ENCODE measurements around the gene ZGPAT. TPM values are rescaled to one million over a fixed set of nuclear protein-coding genes. Genes with fewer than 3 reads are reported as not detected.

The ZGPAT gene
- total and polyA plus RNA-seq, 2 of the 13 experiments (the other 11 are each of a cell fraction or from before 2014, with no cell fraction given), result 23.0 to 41.9 TPM

- TF ChIP-seq ZNF318 (CRISPR knock-in tag; IDR thresholded peaks at IDR 0.05) (no peak), MTERF4 (CRISPR knock-in tag; IDR thresholded peaks at IDR 0.05) (no peak), SALL1 (CRISPR knock-in tag; IDR thresholded peaks at IDR 0.05) (no peak), GMEB1 (CRISPR knock-in tag; IDR thresholded peaks at IDR 0.05; ENCODE audit: borderline replicate concordance) (no peak), ZNF160 (CRISPR knock-in tag; IDR thresholded peaks at IDR 0.05) (no peak), ZNF709 (CRISPR knock-in tag; IDR thresholded peaks at IDR 0.05) (no peak), XRCC5 (optimal IDR thresholded peaks at IDR 0.05; ENCODE audit: low read length) (no peak), AFF4 (CRISPR knock-in tag; IDR thresholded peaks at IDR 0.05) (no peak), ZNF672 (CRISPR knock-in tag; IDR thresholded peaks at IDR 0.05) (no peak), NFATC3 (CRISPR knock-in tag; IDR thresholded peaks at IDR 0.05) (no peak)
These were observed 37.6 kb downstream of the ZGPAT start (continued) for GRCh38 chr20:63745424-63745805.
